SKM-1 (cell line): Measurements from ENCODE around the gene QSOX2.

Experiments used
- DNase-seq: peaks from one replicate; lab custom pipeline; 2025; ENCODE audit not compliant: unreplicated experiment; lab: John Stamatoyannopoulos, UW

QSOX2 gene

GRCh38 chr9:136204838-136205706, 40.5 kb downstream of the QSOX2 start, which contains the start of gene LHX3:
Gene LHX3 (minus strand): TSS chr9:136205128. CDS start chr9:136205012, 116 bp downstream.
- DNase-seq: no peak

- no peak for DNase-seq
These were observed 41.3 kb downstream of the QSOX2 start for GRCh38 chr9:136204145-136204805.

GRCh38 chr9:136203408-136204144, 42.0 kb downstream of the QSOX2 start:
- DNase-seq: no peak

- no peak for DNase-seq
These were observed 42.9 kb downstream of the QSOX2 start for GRCh38 chr9:136202454-136203407.

GRCh38 chr9:136201609-136202453, 43.8 kb downstream of the QSOX2 start:
- no peak for DNase-seq

GRCh38 chr9:136201174-136201573, 44.4 kb downstream of the QSOX2 start:
- no peak for DNase-seq

- no peak for DNase-seq
These were observed 45.2 kb downstream of the QSOX2 start for GRCh38 chr9:136200424-136200823.

GRCh38 chr9:136199391-136200288, 46.0 kb downstream of the QSOX2 start:
- no peak for DNase-seq

GRCh38 chr9:136198605-136199083, 47.0 kb downstream of the QSOX2 start:
- no peak for DNase-seq

- DNase-seq: no peak
These were observed 47.5 kb downstream of the QSOX2 start for GRCh38 chr9:136197930-136198604.

- no peak for DNase-seq
These were observed 48.3 kb downstream of the QSOX2 start for GRCh38 chr9:136197084-136197875.

- DNase-seq: no peak
These were observed 49.1 kb downstream of the QSOX2 start for GRCh38 chr9:136196404-136197083.

GRCh38 chr9:136194540-136194939, 51.1 kb downstream of the QSOX2 start:
- DNase-seq: no peak

- DNase-seq: no peak
These were observed 51.7 kb downstream of the QSOX2 start for GRCh38 chr9:136193891-136194279.

- no peak for DNase-seq
These were observed 52.3 kb downstream of the QSOX2 start for GRCh38 chr9:136193127-136193890.
